HepG2 (cell line): ENCODE results near the gene FBXW12. TPM values are rescaled to one million over a fixed set of nuclear protein-coding genes. Genes with fewer than 3 reads are reported as not detected.

Experiments
- CHD4 ChIP-seq: fragments of 200-600 bp; sonication (generic); IDR thresholded peaks from 2 replicates; pipeline ENCODE4 v1.7.0; 2017; ENCODE audit warnings: mild to moderate bottlenecking, low read length, borderline replicate concordance
- CTCF ChIP-seq: sonication (generic); formaldehyde crosslinking; IDR thresholded peaks from 2 replicates; pipeline ENCODE4 v1.5.0; 2020; ENCODE audit warnings: mild to moderate bottlenecking, missing genetic modification reagents, moderate library complexity
- HMGA1 ChIP-seq: sonication (generic); formaldehyde crosslinking; conservative IDR thresholded peaks from 2 replicates; pipeline ENCODE4 v1.4.0; 2020; ENCODE audit warnings: missing genetic modification reagents
- ISX ChIP-seq: sonication (generic); formaldehyde crosslinking; conservative IDR thresholded peaks from 2 replicates; pipeline ENCODE4 v1.5.0; 2020; ENCODE audit warnings: missing genetic modification reagents
- JUND ChIP-seq: sonication (generic); formaldehyde crosslinking; IDR thresholded peaks from 2 replicates; pipeline ENCODE4 v1.8.0; 2022; ENCODE audit warnings: mild to moderate bottlenecking, missing genetic modification reagents
- MTF1 ChIP-seq: sonication (generic); formaldehyde crosslinking; IDR thresholded peaks from 2 replicates; pipeline ENCODE4 v1.5.0; 2020; ENCODE audit warnings: missing genetic modification reagents
- POGK ChIP-seq: sonication (generic); formaldehyde crosslinking; conservative IDR thresholded peaks from 2 replicates; pipeline ENCODE4 v1.8.0; 2022; ENCODE audit warnings: mild to moderate bottlenecking, moderate library complexity, missing genetic modification reagents
- PRDM15 ChIP-seq: sonication (generic); formaldehyde crosslinking; IDR thresholded peaks from 2 replicates; pipeline ENCODE4 v1.4.0; 2020; ENCODE audit warnings: missing genetic modification reagents
- RBM22 ChIP-seq: fragments of 200-400 bp; formaldehyde crosslinking; optimal IDR thresholded peaks from 2 replicates; pipeline ENCODE3; 2017; ENCODE audit warnings: mild to moderate bottlenecking, low read length, moderate library complexity
- RFXAP ChIP-seq: sonication (generic); formaldehyde crosslinking; IDR thresholded peaks from 2 replicates; pipeline ENCODE4 v1.4.0; 2020; ENCODE audit warnings: missing genetic modification reagents, borderline replicate concordance
- TEAD3 ChIP-seq: optimal IDR thresholded peaks from 2 replicates; pipeline ENCODE3; 2016; ENCODE audit warnings: borderline replicate concordance
- ZBTB8A ChIP-seq: sonication (generic); formaldehyde crosslinking; IDR thresholded peaks from 2 replicates; pipeline ENCODE4 v1.4.0; 2020; ENCODE audit warnings: mild to moderate bottlenecking, low read depth, missing genetic modification reagents, borderline replicate concordance
- ZEB1 ChIP-seq: IDR thresholded peaks from 2 replicates; pipeline ENCODE4 v1.6.1; 2012; ENCODE audit warnings: mild to moderate bottlenecking, low read depth, inconsistent platforms; ENCODE audit not compliant: insufficient replicate concordance
- ZNF235 ChIP-seq: sonication (generic); formaldehyde crosslinking; IDR thresholded peaks from 2 replicates; pipeline ENCODE4 v1.8.1; 2023; ENCODE audit warnings: mild to moderate bottlenecking, missing genetic modification reagents, borderline replicate concordance
- ZNF260 ChIP-seq: sonication (generic); formaldehyde crosslinking; IDR thresholded peaks from 2 replicates; pipeline ENCODE4 v1.4.0; 2020; ENCODE audit warnings: missing genetic modification reagents, low read depth, mild to moderate bottlenecking, borderline replicate concordance
- ZNF296 ChIP-seq: sonication (generic); formaldehyde crosslinking; conservative IDR thresholded peaks from 2 replicates; pipeline ENCODE4 v1.5.0; 2020; ENCODE audit warnings: mild to moderate bottlenecking, missing genetic modification reagents
- ZNF530 ChIP-seq: sonication (generic); formaldehyde crosslinking; IDR thresholded peaks from 2 replicates; pipeline ENCODE4 v1.5.0; 2020; ENCODE audit warnings: low read depth, mild to moderate bottlenecking, missing genetic modification reagents
- ZNF615 ChIP-seq: sonication (generic); formaldehyde crosslinking; IDR thresholded peaks from 2 replicates; pipeline ENCODE4 v1.5.0; 2020; ENCODE audit warnings: mild to moderate bottlenecking, missing genetic modification reagents, borderline replicate concordance
- ZNF691 ChIP-seq: sonication (generic); formaldehyde crosslinking; IDR thresholded peaks from 2 replicates; pipeline ENCODE4 v1.4.0; 2020; ENCODE audit warnings: missing genetic modification reagents, low read depth, mild to moderate bottlenecking, borderline replicate concordance
- ZNF784 ChIP-seq: sonication (generic); formaldehyde crosslinking; IDR thresholded peaks from 2 replicates; pipeline ENCODE4 v1.5.1; 2020; ENCODE audit warnings: missing genetic modification reagents, mild to moderate bottlenecking, borderline replicate concordance
- polyA plus RNA-seq, 8 experiments: library from polyadenylated mRNA; depleted of rRNA in 3 of 8; stranded (reverse) in 7 of 8; unstranded in 1 of 8; fragments of >200 nt; fragmentation: Illumina TruSeq in 4 of 8; extraction: Trizol in 4 of 8; gene quantifications; 2 replicates each; pipeline versions ENCODE4 v1.2.1 to v1.2.3, GENCODE V29; 2011 to 2016; ENCODE audit warnings: low read depth in 4 of 8, missing spikeins in 1 of 8, mixed read lengths in 1 of 8; ENCODE audit not compliant: insufficient read depth in 1 of 8
- total RNA-seq, 5 experiments: library from RNA; depleted of rRNA; stranded (reverse); fragments of >200 nt; fragmentation: Illumina TruSeq; extraction: Trizol; gene quantifications; 2 replicates each; pipeline ENCODE4 v1.2.3, GENCODE V29; 2016; ENCODE audit warnings: low read depth in 1 of 5

The FBXW12 gene
- total and polyA plus RNA-seq, 2 of the 13 experiments (the other 11 are each of a cell fraction or from before 2014, with no cell fraction given) = not detected

GRCh38 chr3:48398701-48399386 lies 26.8 kb downstream of the FBXW12 start (continued):
- TF ChIP-seq POGK (CRISPR knock-in tag) = 0 out of 2 replicates have a peak, but pooled peaks have one; percentile 25
- TF ChIP-seq RBM22 = peak; percentile 10
- no peak for TF ChIP-seq ZNF784 (CRISPR knock-in tag)
- TF ChIP-seq PRDM15 (CRISPR knock-in tag) = no peak
- no peak for TF ChIP-seq ZNF530
- no peak for TF ChIP-seq CHD4
- TF ChIP-seq ISX (CRISPR knock-in tag) = no peak
- no peak for TF ChIP-seq RFXAP (CRISPR knock-in tag)
- TF ChIP-seq ZNF296 (CRISPR knock-in tag) = no peak
- 0 out of 2 replicates have a peak, but pooled peaks have one; percentile 3 for TF ChIP-seq CTCF (CRISPR knock-in tag)
- TF ChIP-seq ZNF615 (CRISPR knock-in tag) = no peak
- no peak for TF ChIP-seq ZBTB8A
- TF ChIP-seq HMGA1 (CRISPR knock-in tag) = no peak
- TF ChIP-seq ZNF691 (CRISPR knock-in tag) = no peak
- TF ChIP-seq MTF1 (CRISPR knock-in tag) = no peak
- TF ChIP-seq ZEB1 = peak; percentile 43
- peak; percentile 28 for TF ChIP-seq TEAD3 (CRISPR knock-in tag)
- TF ChIP-seq ZNF260 (CRISPR knock-in tag) = no peak
- no peak for TF ChIP-seq ZNF235 (CRISPR knock-in tag)
- no peak for TF ChIP-seq JUND (CRISPR knock-in tag)
